Bone marrow (tissue), 2 donors: ENCODE results near the gene PPP4R3A.
A peak's percentile ranks its signal among the peaks of the same experiment; 100 is the strongest.
"Not testable (repeated sequence)": the region's sequence is repeated elsewhere in the genome, so short reads cannot be mapped to it uniquely, and the experiment has no call there.

Experiments used
- DNase-seq, 2 donors: peaks; one replicate each; lab custom pipeline; 2025; lab: John Stamatoyannopoulos, UW

Gene PPP4R3A

DNA sequence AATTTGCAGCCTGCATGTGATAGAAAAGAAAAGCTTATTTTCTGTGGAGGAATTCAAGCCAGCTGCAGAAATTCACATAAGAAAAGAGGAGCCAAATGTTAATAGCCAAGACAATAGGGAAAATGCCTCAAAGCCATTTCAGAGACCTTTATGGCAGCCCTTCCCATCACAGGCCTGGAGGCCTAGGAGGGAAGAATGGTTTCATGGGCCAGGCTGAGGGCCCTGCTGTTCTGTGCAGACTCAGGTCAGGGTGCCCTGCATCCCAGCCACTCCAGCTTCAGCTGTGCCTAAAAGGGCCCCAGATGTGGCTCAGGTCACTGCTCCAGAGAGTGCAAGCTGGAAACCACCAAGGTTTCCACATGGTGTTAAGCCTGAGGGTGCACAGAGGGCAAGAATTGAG is 71.3 kb downstream of the PPP4R3A start:
- no peak for DNase-seq

DNA sequence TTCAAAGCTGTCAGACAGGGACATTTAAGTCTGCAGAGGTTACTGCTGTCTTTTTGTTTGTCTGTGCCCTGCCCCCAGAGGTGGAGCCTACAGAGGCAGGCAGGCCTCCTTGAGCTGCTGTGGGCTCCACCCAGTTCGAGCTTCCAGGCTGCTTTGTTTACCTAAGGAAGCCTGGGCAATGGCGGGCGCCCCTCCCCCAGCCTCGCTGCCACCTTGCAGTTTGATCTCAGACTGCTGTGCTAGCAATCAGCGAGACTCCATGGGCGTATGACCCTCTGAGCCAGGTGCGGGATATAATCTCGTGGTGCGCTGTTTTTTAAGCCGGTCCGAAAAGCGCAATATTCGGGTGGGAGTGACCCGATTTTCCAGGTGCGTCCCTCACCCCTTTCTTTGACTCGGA is 73.8 kb downstream of the PPP4R3A start:
- DNase-seq = not testable (repeated sequence)

DNA sequence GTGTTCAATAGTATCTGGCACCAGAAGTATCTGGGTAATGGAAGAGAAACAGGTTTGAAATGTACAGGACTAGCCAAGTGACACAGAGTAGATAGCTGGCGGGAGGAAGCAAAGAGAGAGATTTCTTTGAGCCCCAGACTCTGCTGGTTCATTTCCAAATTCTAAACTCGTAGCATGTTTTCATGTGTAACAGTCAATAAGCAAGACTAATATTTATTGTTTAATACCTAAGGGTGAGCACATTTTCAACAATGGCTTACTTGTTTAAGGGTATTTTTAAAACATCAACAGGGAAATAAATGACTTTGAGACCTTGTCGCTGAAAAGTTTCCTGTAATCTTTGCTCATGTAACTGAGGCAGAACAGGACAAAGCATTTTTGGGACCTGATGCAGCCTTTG is 80.7 kb downstream of the PPP4R3A start:
- no peak for DNase-seq

DNA sequence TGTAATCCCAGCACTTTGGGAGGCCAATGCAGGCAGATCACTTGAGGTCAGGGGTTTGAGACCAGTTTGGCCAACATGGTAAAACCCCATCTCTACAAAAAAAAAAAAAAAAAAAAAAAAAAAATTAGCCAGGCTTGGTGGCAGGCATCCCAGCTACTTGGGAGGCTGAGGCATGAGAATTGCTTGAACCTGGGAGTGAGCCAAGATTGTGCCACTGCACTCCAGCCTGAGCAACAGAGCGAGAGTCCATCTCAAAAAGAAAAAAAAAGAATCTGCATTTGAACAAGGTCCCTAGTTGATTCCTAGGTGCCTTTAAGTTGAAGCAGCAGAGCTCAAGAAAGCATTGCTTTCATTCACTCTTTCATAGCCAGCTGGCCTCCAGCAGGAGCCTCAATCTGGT is 81.2 kb downstream of the PPP4R3A start:
- DNase-seq = not testable (repeated sequence)

DNA sequence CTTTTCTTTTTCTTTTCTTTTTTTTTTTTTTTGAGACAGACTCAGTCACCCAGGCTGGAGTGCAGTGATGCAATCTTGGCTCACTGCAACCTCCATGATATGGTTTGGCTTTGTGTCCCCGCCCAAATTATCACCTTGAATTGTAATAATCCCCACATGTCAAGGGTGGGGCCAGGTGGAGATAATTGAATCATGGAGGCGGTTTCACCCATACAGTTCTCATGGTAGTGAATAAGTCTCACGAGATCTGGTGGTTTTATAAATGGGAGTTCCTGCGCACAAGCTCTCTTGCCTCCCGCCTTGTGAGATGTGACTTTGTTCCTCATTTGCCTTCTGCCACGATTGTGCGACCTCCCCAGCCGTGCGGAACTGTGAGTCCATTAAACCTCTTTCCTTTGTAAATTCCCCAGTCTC is 84.6 kb downstream of the PPP4R3A start:
- not testable (repeated sequence) for DNase-seq

DNA sequence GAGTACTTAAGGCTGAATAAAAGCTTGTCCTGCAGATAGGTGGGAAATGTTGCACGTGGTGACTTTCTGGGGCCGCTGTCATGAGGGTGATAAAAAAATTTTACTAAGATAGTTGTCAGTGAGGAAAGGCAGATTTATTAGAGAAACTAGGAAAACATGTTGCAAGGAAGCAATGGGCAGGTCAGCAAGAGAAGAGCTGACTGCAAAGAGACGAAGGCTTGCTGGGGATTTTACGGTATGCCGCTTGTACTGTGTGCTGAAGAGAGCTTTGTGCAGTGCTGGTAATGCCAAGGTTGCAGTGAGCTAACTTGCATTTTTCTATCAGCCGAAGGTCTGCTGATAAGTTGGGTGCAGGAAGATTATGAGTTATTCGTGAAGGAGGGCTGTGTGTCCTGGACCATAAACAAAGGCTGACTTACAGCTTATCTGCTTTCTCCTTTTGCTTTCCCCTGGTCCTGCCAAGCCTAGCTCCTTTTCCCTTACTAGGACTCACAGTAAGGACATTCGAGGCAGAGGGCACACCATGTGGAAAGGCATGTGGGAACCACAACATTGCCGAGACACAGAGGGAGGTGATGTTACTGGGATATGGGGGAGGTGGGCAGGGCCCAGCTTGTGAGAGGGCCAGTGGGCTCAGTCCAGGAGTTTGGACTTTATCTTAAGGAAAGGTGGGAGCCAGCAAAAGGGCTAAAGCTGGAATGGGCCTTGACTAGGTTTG is 85.1 kb downstream of the PPP4R3A start:
- DNase-seq = no peak

DNA sequence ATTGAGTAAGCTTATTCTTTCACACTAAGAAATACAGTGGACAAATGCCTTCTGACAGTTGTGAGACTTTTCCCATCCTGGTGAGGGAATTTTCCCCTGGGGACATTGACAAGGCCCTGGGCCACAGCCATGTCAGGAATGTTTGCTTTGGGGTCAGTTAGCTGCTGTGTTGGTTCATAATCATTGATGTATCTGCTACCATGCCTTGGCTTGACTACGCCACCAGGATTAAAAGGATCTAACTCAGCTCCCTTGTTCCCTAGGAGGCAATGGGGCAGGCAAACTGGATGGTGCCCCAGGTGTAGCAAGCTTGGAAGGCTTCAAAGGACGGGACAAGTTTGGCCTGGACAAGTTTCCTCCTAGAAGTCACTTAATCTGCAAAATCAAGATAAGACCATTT is 89.4 kb downstream of the PPP4R3A start:
- DNase-seq = no peak

DNA sequence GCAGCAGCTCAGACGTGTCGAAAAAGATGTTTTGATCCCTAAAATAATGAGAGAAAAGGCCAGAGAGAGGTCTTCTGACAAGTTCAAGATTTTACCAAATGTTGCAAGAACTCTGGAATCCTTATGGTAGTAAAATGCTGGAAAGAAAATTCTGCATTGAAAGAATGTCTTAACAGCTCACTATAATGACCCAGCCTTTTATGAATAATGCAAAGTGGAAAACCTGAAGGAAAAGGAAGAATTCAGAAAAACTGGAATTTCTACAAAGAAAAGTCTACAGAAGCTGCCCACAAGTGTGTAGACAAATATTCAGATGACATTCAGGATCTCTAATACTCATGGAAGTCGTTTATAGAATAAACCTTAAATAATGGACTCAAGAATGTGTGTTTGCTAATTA is 90.7 kb downstream of the PPP4R3A start:
- no peak for DNase-seq

DNA sequence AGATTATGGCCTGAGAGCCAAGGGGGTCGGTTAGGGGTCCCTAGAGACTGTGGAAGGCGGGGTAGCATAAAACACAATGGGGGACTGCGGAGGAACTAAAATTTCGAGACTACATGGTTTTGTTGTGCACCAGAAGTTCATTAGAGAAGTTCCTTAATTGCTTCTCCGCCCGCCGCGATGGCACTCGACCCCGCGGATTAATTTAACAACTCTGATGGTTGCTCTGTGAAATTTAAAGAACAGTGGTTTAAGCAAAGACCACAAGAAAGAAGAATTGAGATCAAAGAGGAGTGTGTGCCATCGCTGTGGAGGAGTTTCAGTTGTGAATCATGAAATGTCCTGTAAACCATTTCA is 91.1 kb downstream of the PPP4R3A start:
- no peak for DNase-seq

DNA sequence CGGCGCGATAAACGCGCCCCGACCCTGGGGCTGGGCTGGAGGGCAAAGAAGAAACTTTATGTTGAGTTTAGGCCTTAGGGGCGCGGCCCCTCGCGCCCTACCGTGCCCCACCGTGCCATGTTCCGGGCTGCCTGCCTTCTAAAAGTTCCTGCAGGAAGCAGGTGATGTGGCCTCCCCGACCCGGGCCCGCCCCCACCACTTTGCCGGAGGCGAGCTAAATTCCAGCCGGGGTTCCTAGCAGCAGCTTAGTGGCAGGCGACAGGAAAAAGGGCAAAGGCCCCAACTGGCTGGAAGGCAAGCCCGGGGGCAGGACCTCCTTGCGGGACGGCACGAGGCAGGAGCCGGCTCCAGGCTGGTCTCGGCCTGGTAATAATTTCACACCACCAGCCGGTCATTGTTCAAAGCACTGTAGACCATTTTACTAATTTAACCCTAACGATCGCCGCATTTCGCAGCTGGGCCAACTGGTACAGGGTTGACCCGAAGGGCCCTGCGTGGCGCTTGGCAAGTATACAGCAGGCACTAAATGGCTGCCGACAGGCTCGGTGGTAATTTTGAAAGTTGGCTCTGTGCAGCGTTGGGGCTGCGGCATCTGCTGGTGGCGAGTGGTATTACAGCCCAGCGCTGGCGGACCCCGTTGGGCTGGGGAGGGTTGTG is 91.6 kb downstream of the PPP4R3A start:
- peak; percentile 4 to 49 for DNase-seq

DNA sequence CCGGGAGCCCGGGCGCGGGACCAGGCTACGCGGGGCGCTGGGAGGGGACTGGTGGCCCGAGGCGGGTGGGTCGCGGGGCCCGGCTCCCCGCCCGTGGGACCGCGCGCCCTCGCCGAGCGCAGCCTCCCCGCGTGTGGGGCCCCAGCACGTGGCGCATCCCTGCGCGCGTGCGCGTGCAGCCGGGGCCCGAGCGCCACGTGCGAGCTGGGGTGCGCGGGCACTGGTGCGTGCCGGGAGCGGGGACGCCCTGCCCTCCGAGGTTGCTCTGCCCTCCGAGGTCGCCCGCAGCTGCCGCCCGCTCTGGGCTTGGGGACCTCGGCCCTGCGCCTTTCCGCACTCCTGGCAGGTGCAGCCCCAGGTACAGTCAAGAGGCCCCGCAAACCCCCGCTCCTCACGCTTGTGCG is 92.1 kb downstream of the PPP4R3A start:
- DNase-seq = peak in 1 of 2 donors; percentile 68

DNA sequence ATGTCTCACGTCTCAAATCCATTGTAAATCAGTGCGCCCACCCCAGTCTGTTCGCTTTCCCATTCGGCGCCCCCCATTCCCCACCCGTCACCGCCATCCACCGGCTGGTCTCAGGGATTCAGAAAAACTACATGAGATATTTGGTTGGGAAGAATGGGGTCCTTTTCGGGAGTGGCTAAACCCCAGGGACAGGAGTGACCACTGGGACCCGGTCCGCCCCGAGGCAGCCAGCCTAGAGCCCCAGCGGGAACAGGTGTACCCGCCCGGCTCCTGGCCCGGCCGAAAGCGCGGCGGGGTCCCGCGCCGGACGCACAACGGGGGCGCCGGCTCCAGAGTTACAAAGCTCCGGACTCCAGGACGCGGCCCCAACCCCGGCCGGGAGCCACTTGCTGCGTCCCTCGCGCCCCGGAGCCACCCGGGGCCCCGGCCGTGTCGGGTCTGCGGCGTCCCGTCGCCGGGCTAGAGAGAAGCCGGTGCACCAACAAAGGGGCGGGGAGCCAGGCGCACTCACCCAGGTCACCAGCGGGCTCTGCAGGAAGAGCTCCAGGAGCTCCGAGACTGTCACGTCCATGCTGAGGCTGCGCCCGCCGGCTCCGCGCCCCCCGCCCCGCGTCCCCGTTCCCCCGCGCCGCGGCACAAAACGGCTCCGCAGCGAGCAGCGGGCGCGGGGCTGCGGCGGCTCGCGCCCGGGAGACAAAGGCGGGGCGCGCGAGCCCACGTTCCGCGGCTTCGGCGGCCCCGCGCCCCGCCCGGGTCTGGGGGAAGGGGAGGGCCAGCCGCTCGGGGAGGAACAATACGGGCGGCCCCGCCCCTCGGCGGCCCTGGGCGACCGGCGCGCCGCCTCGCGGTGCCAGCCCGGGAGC is 92.8 kb downstream of the PPP4R3A start, which contains the start of gene CCDC88C:
TSS of gene CCDC88C (minus strand) at position 701 of the 863 bp plus-strand sequence. CDS start at position 571, 130 bp downstream.
- peak; percentile 45 to 68 for DNase-seq

DNA sequence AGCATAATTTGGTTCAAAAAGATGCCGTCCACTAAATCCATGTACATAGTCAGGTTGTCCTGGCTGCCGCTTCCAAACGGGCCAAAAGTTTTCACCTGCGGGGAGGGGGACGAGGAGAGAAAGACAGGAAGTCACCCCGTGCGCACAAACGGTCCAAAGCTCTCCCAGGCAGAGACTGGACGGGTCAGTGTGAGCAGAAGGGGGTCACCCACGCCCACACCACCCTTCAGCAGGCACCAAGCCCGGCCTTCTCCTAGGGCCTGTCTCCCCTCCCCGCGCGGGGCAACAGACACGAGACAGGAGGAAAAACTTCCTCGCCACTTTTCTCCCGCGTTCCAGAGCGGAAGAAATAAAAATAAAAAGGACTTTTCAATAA is 93.4 kb downstream of the PPP4R3A start:
- DNase-seq = no peak

DNA sequence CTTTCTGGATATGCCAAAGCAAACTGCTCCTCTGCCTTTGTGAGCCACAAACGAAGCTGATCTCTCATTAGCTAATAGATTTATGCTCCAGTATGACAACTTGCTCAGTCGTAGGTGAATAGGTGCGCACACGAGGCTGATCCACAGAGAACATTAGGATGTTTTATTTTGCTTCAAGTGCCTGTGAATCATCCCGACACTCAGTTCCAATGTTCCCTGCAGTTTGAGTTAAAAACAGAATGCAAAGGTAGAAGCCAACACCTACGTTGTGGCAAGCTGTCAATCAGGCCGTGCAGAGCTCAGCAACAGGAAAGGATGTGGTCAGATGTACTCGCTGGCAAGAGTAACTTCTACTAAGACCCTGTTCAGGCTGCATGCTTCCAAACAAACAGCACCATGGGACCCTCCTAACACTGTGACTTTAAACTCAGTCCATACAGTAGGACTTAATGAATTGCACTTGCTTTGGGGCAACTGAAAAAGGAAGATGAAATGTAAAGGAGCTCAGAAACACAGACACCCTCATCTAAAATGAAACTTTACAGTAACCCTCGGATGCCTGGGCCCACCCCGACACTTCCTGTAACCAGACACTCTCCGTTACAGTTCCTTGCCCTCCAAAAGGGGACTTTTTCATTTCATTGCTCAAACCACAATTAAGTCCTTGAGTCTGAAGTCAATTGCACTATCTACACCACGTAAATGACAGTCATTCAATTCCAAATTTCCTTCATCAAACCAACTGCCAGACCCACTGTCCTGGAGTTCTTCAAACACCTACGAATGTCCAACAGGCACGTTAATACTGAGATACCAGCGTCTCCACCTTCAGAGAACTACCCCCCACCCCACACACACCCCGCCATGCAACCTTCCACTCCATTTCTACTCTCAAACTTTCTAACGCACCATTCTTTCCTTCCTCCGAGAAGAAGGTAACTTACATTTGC is 94.0 kb downstream of the PPP4R3A start:
- DNase-seq = peak in 1 of 2 donors; percentile 58

DNA sequence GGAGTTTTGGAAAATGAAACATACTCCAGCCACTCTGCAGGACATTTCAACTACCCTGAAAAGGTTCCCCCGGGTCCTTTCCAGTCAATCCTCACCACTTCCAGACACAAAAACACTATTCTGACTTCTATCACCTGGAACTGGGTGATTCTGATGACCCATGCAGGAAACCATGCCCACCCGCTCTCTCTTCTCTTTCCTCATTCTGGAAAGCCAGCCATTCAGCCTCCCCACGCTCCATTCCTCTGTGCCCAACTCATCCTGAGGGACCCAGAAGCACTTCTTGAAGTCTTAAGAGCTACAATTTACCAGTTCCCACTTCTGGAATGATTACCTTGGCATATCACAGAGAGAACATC is 95.7 kb downstream of the PPP4R3A start:
- DNase-seq = no peak

DNA sequence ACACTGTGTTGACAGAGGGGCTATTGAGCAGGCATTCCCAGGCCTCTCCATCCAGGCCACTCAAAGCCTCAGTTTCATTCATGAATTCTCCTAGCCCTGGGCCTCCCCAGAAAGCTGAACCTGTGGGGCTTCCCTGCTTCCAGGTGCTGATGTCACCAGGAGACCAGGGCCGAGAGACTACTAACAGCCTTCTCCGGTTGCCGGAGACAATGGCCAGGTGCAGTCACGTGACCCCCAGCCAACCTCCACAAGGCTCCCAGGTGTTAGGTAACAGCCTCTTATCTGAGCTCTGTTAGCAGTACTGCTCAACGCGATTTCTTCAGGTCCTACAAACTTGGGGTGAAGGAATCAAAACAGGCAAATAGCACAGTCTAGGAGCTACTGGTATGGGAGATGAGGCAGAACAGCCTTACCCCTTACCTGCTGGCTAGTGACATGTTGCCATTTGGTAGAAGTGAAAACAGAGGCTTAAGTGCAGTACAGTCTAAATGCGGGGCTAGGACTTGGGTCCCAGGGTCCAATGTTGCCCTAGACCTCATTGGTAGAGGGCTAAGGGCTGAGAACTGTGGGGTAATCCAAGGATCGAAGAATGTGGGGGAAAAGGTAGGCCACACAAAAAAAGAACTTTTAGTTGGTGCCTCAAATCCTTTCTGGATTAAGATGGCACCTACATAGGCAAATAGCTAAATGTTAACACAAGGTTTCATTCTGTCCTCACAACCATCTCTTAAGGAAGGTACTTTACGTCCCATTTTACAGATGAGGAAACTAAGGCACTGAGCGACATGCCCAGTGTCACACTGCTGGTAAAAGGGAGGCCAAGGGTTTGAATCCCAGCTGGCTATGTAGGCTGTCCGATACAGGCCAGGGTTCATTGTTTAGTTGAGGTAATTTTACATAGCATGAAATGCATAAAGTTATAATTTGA is 96.3 kb downstream of the PPP4R3A start:
- no peak for DNase-seq

DNA sequence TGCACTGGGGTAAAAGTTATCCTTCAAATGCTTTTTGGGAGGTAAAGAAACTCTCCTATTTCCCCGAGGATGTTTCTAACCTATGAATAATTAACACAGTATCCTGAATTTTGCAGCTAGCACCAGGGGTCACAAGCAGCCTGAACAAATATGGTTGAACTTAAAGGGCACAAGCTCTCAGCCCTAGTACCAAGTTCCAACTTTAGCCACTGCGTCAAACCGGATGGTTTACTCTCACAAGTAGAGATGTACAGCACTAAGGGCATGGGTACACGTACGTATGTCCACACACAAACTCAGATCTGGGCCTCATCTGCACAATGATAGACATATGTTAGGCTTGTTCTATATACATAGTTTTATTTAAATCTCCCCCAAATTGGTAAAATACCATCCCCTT is 97.2 kb downstream of the PPP4R3A start:
- DNase-seq = no peak

DNA sequence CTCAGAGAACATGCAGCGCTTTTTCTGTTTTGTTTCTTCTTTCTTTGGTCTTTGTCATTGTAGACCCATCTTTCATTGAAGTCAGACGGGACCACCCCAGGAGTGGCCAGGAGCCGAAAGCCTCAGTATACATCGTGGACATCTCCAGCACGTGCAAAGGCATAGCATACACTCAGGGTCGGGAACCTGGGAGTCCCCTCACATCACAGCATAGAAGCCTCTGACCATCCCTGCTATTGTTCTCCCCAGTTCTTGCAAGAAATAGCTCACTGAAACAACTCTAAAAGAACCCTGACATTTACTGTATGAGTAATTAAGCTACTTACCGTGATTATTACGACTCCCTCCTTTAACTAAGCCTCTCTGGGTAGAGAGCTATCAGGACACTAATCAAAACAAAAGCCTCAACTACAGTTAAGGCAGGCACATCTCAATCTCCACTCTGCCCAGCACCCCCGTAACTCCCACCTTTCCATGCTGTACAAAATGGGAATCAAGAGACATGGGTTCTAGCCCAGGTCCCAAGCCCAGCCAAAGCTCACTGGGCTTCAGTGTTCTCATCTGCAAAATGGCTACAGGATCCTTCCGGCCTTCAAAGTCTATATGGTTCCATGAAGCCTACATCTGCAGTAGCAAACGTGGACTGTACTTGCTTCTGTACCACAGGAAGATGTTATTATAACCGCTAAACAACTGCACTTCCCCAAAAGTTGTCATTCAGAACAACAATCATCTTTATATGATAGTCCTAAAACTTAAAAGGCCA is 99.2 kb downstream of the PPP4R3A start:
- no peak for DNase-seq

DNA sequence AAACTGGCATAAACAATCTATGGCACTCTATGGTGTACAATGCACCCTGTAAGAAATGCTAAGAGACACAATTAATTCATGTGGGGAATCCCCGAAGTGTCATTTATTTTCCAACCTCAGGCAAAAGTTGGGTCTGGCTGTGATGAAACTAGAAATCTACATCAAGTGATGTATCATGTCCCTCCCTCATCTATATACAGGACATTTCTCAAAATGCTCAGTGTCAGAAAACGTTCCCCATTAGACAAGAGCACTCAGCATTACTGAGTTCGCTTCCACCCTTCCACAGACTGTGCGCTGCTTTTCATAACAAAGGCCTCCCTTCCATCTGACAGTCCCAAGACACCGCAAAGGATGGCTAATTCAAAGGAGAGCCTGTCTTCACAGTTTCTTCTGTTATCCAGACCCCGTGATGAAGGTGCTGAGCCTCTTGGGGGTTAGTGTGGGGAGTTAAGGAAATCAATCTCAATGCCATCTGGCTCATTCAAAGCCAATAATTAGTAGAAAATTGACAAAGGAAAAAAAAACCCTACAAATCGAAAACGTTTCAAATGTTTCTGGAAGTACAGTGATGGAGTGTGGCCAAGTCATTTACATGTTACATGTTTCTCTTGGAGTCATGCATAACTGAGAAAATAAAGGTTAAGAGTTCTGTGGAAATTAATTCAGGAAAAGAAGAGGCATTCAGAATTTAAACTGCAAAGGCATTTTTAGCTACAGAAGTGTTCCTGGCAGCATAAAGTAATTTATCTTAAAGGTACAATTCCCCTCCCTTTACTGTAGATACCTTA is 100.0 kb downstream of the PPP4R3A start:
- no peak for DNase-seq
